DOHH2 (cell line): ENCODE results near the gene IL22.

Experiments used
- EZH2phosphoT487 ChIP-seq: fragments of 200-600 bp; sonication (generic); IDR thresholded peaks from 2 replicates; pipeline ENCODE4 v1.6.1; 2017; ENCODE audit warnings: borderline replicate concordance, mild to moderate bottlenecking, antibody characterized with exemption, low read length, moderate library complexity, mixed read lengths
- TF ChIP-seq, protein P1 (sequence below): fragments of 200-600 bp; sonication (generic); IDR thresholded peaks from one replicate; pipeline ENCODE4 v1.5.1; 2014; ENCODE audit warnings: antibody characterized with exemption, mild to moderate bottlenecking, low read depth, low read length; ENCODE audit not compliant: poor library complexity, severe bottlenecking

DNA sequence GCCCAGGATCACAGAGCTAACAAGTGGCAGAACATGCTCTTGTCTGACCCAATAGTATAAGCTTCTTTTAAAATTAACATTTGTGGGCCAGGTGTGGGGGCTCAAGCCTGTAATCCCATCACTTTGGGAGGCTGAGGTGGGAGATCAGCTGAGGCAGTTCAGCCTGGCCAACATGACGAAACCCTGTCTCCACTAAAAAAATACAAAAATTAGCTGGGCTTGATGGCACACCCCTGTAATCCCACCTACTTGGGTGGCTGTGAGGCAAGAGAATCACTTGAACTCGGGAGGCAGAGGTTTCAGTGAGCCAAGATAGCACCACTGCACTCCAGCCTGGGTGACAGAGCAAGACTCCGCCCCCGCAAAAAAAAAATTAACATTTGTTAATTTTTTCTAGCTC, 33.0 kb upstream of the IL22 start:
- TF ChIP-seq, protein P1, sequence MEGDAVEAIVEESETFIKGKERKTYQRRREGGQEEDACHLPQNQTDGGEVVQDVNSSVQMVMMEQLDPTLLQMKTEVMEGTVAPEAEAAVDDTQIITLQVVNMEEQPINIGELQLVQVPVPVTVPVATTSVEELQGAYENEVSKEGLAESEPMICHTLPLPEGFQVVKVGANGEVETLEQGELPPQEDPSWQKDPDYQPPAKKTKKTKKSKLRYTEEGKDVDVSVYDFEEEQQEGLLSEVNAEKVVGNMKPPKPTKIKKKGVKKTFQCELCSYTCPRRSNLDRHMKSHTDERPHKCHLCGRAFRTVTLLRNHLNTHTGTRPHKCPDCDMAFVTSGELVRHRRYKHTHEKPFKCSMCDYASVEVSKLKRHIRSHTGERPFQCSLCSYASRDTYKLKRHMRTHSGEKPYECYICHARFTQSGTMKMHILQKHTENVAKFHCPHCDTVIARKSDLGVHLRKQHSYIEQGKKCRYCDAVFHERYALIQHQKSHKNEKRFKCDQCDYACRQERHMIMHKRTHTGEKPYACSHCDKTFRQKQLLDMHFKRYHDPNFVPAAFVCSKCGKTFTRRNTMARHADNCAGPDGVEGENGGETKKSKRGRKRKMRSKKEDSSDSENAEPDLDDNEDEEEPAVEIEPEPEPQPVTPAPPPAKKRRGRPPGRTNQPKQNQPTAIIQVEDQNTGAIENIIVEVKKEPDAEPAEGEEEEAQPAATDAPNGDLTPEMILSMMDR = no peak
- no peak for TF ChIP-seq EZH2phosphoT487
